Limb (tissue), 2 donors: ENCODE measurements around the gene MPHOSPH8.
"Not testable (repeated sequence)": the region's sequence is repeated elsewhere in the genome, so short reads cannot be mapped to it uniquely, and the experiment has no call there.

Source experiments
- DNase-seq, 2 donors: peaks; one replicate each; pipeline ENCODE4 v3.0.0-alpha.2; 2016; ENCODE audit errors: extremely low spot score in 2 of 2

Gene MPHOSPH8

GRCh38 chr13:19680751-19681150 is 47.3 kb downstream of the MPHOSPH8 start:
- DNase-seq: no peak

- DNase-seq: no peak
Measured at GRCh38 chr13:19681517-19681916, 48.1 kb downstream of the MPHOSPH8 start.

GRCh38 chr13:19685034-19685433 is 51.6 kb downstream of the MPHOSPH8 start:
- no peak for DNase-seq

- DNase-seq: no peak
Measured at GRCh38 chr13:19685437-19685836, 52.0 kb downstream of the MPHOSPH8 start.

- DNase-seq: not testable (repeated sequence)
Measured at GRCh38 chr13:19691447-19691846, 58.0 kb downstream of the MPHOSPH8 start.

- DNase-seq: no peak
Measured at GRCh38 chr13:19695428-19695827, 62.0 kb downstream of the MPHOSPH8 start.

GRCh38 chr13:19695829-19696228 is 62.4 kb downstream of the MPHOSPH8 start:
- no peak for DNase-seq

- not testable (repeated sequence) for DNase-seq
Measured at GRCh38 chr13:19700963-19701362, 67.5 kb downstream of the MPHOSPH8 start.

GRCh38 chr13:19701619-19702018 is 68.2 kb downstream of the MPHOSPH8 start:
- not testable (repeated sequence) for DNase-seq

- DNase-seq: not testable (repeated sequence)
Measured at GRCh38 chr13:19704256-19704655, 70.8 kb downstream of the MPHOSPH8 start.

- DNase-seq: not testable (repeated sequence)
Measured at GRCh38 chr13:19709039-19709438, 75.6 kb downstream of the MPHOSPH8 start.

GRCh38 chr13:19709782-19710181 is 76.3 kb downstream of the MPHOSPH8 start:
- not testable (repeated sequence) for DNase-seq

- DNase-seq: no peak
Measured at GRCh38 chr13:19713186-19713965, 79.9 kb downstream of the MPHOSPH8 start.

- DNase-seq: no peak
Measured at GRCh38 chr13:19720039-19720438, 86.6 kb downstream of the MPHOSPH8 start.
